ENCODE measurements around the gene TUG1.

The TUG1 gene

DNA sequence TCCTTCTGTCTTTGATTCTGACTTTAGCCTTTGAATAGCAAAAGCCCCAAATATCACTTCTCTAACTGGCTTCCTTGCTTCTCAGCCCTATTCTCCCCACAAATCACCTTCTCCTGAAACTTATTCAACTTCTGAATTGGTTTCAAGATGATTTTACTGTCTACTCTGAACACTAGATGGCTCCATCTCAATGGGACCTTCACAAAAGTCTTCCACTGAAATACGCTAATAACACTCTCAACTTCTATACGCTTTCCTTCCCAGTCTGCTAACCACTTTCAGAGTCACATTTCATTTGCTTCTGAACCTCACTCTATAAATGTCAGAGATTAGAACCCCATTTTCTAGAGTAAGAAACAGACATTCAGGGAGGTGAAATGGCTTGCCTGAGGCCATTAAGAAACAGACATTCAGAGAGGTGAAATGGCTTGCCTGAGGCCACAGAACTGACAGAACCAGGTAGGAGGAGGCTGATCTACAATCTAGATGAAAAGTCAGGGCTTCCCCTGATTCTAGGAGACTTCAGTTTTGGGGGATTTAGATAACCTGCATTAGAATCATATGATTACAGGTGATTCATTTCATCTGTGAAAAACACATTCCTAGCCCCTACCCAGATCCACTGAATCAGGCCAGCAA is 21.1 kb upstream of the TUG1 start:
- DNase-seq (ENCODE audit: low read depth) = peak; percentile 61

DNA sequence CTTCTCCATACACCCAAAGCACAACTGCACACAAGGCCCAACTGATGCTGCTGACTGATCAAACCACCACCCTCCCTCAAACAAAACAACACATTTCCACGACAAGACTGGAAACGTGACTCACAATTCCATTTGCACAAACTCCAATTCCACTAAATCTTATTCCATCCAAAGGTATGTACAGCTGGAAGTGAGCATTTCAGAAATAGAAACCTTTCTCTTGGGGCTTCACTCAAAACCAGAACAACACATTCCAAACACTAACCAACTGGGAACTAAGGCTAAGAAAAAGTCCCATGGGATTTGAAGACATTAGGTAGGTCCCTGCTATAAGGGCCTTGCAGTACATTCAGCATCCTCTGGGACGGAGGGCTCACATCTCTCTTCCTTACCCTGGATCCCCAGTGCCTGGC is 20.1 kb upstream of the TUG1 start:
- no peak for DNase-seq (ENCODE audit: low read depth)

DNA sequence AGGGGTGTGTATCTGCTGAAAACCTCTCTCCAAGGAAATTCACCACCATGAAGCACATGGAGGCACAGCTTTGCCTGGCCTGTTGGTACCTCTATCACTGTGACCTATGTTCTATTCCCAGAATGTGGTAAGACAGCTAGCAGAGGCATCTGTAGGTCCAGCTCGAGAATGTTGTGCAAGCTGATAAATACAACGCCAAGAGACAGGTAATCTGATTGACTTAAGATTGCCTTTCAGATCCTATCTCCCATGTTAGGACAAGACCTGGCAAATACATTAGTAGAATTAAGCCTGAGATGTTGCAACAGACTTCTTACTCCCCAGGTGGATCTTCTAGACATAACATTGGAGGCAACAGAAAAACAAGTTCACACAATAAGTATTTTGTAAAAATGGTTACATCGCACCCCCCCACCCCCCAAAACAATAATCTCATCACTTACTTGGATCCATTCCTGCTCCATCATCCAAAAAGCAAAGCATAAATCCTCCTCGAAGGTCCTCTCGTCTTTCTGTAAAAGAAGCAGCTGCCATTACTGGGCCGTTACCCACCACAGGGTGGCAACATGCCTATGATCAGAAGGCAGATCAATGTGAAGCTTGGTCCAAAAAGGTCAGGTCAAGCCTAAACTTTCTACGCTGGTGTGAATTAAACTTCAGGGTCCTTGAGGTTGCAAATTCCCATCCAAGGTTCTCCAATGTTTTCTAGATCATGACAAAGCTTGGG is 19.0 kb upstream of the TUG1 start:
- no peak for DNase-seq (ENCODE audit: low read depth)

- no peak for DNase-seq (ENCODE audit: low read depth)
Observed at GRCh38 chr22:30953206-30953605, 15.9 kb upstream of the TUG1 start.

DNA sequence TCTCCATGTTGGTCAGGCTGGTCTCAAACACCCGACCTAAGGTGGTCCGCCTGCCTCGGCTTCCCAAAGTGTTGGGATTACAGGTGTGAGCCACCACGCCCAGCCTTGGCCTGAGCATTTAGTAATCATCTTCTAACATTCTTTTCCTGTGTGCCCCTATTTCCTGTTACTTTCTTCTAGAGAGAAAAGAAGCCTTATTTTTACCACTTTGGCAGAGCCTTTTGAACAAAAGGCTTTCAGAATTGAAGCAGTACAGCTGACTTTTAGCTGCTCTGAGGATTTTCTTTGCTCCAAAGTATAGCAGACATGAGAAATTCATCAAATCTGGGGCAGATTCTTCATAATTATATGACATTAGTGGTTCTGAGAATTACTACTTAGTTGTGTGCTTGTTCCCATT is 13.9 kb upstream of the TUG1 start:
- DNase-seq (ENCODE audit: low read depth) = no peak

DNA sequence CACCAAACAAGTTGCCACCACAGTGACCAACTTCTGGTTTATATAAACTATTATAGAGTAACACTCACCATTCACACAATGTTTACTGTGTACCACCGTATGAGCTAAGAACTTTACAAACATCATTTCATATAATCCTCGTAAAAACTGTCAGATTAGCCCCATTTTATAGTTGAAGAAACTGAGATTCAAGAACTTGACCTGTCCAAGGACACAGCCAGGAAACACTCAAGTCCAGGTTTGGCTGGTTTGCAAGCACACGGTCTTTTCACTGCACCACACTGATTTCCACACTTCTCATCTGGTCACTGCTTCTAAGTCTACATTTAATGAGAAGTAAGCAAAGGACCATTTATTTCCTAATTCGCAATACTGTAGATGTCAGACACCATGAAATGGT is 4.2 kb upstream of the TUG1 start:
- DNase-seq (ENCODE audit: low read depth) = no peak

GRCh38 chr22:30968015-30968923 is 796 bp upstream of the TUG1 start, which contains the start of gene MORC2:
Gene MORC2, minus strand, starts transcription at chr22:30968774. Its CDS starts 885 bp downstream, at chr22:30967889.
- DNase-seq (ENCODE audit: low read depth) = peak; percentile 65

DNA sequence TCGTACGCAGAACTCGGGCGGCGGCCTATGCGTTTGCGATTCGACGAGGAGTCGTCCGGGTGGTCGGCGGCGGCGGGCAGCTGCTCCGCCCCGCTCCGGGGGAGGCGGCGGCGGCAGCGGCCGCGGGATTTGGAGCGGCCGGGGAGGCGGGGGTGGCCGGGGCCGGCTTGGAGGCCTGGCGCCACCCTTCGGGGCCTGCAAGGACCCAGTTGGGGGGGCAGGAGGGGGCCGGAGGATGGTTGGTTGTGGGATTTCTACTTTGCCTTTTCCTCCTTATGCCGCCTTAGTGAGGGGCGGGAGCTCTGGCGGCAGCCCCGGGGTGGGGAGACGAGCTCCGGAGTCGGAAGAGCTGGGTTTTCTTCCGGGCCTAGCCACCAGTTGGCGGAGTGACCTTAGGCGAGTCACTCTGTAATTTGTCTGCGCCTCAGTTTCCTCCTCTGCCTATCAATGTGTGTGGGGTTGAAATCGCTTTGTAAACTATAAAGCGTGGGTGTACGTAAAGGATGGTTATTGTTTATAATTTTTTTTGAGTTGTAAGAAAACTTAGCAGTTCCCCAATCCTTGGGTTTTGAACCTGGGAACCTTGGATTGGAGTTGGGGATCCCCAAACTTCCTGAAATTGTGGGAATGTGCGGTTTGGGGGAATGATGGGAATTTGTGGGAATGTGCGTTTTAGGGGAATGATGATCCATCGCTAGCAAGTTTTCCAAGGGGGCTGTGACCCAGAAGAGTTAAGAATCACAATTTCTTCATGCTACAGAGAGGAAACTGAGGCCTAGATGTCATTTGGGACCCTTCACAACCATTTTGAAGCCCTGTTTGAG is 679 bp downstream of the TUG1 start:
- peak; percentile 54 for DNase-seq (ENCODE audit: low read depth)

GRCh38 chr22:30970356-30970746 is 1.3 kb downstream of the TUG1 start:
- DNase-seq (ENCODE audit: low read depth) = no peak

DNA sequence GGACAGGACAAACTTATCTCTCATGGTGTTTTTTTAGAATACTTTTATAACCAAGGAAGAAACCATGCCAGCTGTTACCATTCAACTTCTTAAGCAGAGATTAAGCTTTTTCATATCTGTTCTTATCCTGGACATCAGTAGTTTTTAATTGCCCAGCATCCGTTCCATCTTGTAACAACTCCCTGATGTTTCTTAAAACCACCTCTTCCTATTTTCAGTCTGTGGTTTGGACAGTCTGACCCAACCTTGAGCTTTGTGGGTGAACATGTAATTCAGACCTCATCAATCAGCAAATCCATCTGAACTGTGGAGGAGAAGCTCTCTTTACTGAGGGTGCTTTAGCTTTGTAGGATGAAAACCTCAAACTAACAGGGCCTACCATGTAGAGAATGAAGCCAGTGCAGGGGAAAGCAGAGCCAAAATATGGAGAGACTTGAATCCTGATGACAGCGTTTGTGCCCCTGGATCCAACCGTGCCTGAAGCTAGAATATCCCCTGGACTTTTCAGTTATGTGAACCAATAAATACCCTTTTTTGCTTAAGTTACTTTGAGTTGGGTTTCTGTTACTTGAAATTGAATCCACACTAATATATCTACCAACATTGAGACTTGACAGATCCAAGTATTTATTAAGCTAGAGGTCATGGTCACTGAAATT is 9.4 kb downstream of the TUG1 start:
- DNase-seq (ENCODE audit: low read depth) = no peak

- no peak for DNase-seq (ENCODE audit: low read depth)
Observed at GRCh38 chr22:30979932-30980331, 10.9 kb downstream of the TUG1 start.

DNA sequence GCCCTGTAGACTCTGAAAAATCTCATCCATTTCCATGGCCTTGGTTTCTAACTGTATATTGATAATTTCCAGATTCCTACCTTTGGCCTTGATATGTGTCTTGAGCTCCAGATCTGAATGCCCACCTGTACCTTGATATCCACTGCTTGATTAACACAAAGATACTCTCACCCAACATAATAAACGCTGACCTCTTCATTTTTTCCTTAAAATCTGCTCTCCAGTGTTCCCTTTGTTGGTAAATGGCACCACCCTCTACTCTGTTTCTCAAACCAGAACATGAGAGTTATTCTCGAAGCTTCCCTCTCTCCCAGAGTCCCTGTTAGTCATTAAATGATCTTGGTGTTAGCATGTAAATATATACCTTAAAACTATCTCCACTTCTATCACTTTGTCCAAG is 13.4 kb downstream of the TUG1 start:
- DNase-seq (ENCODE audit: low read depth) = no peak

DNA sequence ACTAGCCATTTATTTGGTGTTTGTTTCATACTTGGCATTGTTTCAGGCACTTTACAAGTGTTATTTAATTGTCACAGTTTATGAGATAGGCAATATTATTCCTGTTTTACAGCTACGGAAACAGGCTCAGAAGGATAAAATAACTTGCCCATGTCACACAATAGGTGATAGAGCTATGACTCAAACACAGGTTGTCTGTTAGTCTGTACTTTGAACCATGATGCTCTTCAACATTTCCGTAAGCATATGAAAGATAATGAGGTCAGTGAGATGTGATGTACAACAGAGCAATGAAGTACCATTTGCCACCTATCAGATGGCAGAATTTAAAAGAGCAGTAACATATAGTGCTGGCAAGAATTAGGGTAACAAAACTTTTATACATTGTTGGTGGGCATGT is 15.3 kb downstream of the TUG1 start:
- no peak for DNase-seq (ENCODE audit: low read depth)

GRCh38 chr22:30985561-30986208 is 16.6 kb downstream of the TUG1 start:
- no peak for DNase-seq (ENCODE audit: low read depth)

DNA sequence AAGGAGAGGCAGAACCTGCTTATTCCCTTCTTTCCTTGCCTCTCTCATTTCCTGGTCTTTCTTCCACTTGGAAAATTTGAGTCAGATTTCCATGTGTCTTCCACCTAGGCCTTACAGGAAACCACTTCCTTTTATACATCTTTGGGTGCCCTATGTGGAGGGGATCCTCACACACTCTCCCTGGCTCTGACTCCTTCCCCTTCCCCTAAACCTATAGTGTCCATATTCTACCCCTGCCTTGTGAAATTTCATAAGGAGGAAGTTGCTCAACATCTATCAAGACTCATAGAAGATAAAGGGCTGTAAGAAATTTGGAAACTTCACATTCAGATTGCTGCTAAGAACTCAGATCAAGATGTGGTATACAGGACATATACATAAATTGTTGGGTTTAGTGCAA is 20.4 kb downstream of the TUG1 start:
- DNase-seq (ENCODE audit: low read depth) = no peak

- DNase-seq (ENCODE audit: low read depth) = no peak
Observed at GRCh38 chr22:30990690-30991089, 21.6 kb downstream of the TUG1 start.

DNA sequence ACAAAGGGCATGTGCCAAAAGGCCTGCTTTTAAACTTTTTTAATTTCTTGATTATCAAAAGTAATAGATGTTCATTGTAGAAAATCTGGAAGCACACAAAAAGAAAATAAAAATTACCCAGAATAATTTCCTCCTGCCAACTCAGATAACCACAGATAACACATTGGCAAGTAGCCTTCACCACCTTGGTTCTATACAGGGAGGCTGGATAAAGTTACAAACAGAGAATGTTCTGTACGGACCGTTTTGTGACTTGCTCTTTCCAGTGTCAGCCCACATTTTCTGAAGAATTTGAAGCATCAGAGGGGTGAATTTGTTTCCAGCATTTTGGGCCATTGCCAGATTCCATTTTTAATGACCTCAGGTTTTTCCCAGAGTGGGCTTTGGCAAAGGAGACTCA is 23.5 kb downstream of the TUG1 start:
- no peak for DNase-seq (ENCODE audit: low read depth)

- no peak for DNase-seq (ENCODE audit: low read depth)
Observed at GRCh38 chr22:30994960-30995359, 25.9 kb downstream of the TUG1 start.

GRCh38 chr22:30996462-30996861 is 27.4 kb downstream of the TUG1 start:
- DNase-seq (ENCODE audit: low read depth) = no peak

- peak; percentile 1 for DNase-seq (ENCODE audit: low read depth)
Observed at GRCh38 chr22:30998329-30998728, 29.3 kb downstream of the TUG1 start.

All from iris pigment epithelial cell (primary cell).